AG04450 (cell line): Measurements from ENCODE around the gene DPYSL4. TPM values are rescaled to one million over a fixed set of nuclear protein-coding genes. Genes with fewer than 3 reads are reported as not detected.
A peak's percentile ranks its signal among the peaks of the same experiment; 100 is the strongest.
"Not testable (repeated sequence)": the region's sequence is repeated elsewhere in the genome, so short reads cannot be mapped to it uniquely, and the experiment has no call there.

Experiments used
- CTCF ChIA-PET: fragments of 300-600, 350-600 bp; formaldehyde crosslinking; extraction: SDS; loops from one replicate; lab custom pipeline; 2022; ENCODE audit warnings: antibody characterized with exemption, inconsistent platforms; lab: Charles Lee
- POLR2A ChIA-PET: fragments of 350-600 bp; formaldehyde crosslinking; extraction: SDS; loops from one replicate; lab custom pipeline; 2021; ENCODE audit warnings: antibody characterized with exemption, inconsistent platforms; lab: Yijun Ruan, JAX
- DNase-seq: peaks from one replicate; pipeline ENCODE4 v3.0.0-alpha.2; 2011; ENCODE audit warnings: low read depth, low spot score
- H3K27ac ChIP-seq: one replicate; pipeline ENCODE4 v1.5.1; 2012; ENCODE audit warnings: low read depth, low read length, control low read depth
- H3K27me3 ChIP-seq: one replicate; pipeline ENCODE4 v1.6.0; 2012; ENCODE audit warnings: low read length; ENCODE audit not compliant: control insufficient read depth, insufficient read depth
- H3K4me3 ChIP-seq: 2 replicates; pipeline ENCODE4 v1.5.1; 2011; ENCODE audit warnings: mild to moderate bottlenecking, low read depth, low read length, control low read depth
- H3K9me3 ChIP-seq: 2 replicates; pipeline ENCODE4 v1.5.1; 2012; ENCODE audit warnings: low read length; ENCODE audit not compliant: control insufficient read depth, insufficient read depth
- CTCF ChIP-seq: IDR thresholded peaks from 2 replicates; pipeline ENCODE4 v1.5.1; 2011; ENCODE audit warnings: low read depth, low read length, control low read depth, inconsistent platforms
- polyA plus RNA-seq: library from polyadenylated mRNA; depleted of rRNA; stranded (reverse); fragments of >200 nt; gene quantifications from 2 replicates; pipeline ENCODE4 v1.2.3, GENCODE V29; 2011

DPYSL4 gene
- polyA plus RNA-seq, 1 experiment = 9.0 TPM

DNA sequence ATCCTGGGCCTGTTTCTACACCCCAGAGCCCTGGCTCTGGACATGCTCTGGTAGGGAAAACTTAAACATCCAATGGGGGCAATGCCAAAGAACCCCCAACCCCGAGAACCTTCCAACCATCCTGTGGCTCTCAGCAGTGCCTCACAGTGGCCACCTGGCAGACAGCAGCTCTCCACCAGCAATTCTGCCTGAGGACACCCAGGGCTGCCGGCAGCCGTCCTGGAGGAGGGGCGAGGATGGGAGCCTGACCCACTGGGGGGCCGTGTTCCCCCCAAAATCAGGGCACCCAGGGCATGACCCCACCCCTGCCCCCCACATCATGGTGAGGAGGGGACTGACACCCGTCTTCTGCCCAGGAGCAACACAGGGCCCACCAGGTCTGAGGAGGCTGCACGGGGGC lies 32.7 kb downstream of the DPYSL4 start:
- TF ChIP-seq CTCF = peak; percentile 22
- no peak overlapping the region for H3K4me3 ChIP-seq
- ChIA-PET CTCF (no interaction called here), POLR2A (no interaction called here)
- no peak for DNase-seq
- no peak overlapping the region for H3K27ac ChIP-seq
- H3K9me3 ChIP-seq = peaks cover 11% of the 10 kb centered on the region
- no peaks in the 10 kb centered on the region for H3K27me3 ChIP-seq

GRCh38 chr10:132220061-132220460 lies 33.3 kb downstream of the DPYSL4 start:
- Histone ChIP-seq H3K27me3 (no peaks in the 10 kb centered on the region), H3K27ac (no peak overlapping the region), H3K9me3 (peaks cover 11% of the 10 kb centered on the region), H3K4me3 (no peak overlapping the region)
- POLR2A ChIA-PET = no interaction called here
- CTCF ChIA-PET = interaction anchor here (1.0 kb wide), 1 partner anchor 134 kb away, joined by 3 read pairs; no protein-coding TSS in a partner anchor
- DNase-seq = no peak
- no peak for TF ChIP-seq CTCF

GRCh38 chr10:132220996-132221395 lies 34.2 kb downstream of the DPYSL4 start:
- H3K9me3 ChIP-seq = peaks cover 11% of the 10 kb centered on the region
- H3K27me3 ChIP-seq, H3K4me3 ChIP-seq, H3K27ac ChIP-seq, DNase-seq, POLR2A ChIA-PET: not testable (repeated sequence)
- CTCF ChIA-PET = interaction anchor here (1.0 kb wide), 1 partner anchor 133 kb away, joined by 3 read pairs; no protein-coding TSS in a partner anchor

GRCh38 chr10:132222726-132223125 lies 36.0 kb downstream of the DPYSL4 start:
- no peak overlapping the region for H3K27ac ChIP-seq
- CTCF ChIA-PET = interaction anchor here (0.6 to 3.4 kb wide), 6 partner anchors 115 to 231 kb away, joined by 3 to 31 read pairs (median 4); no protein-coding TSS in a partner anchor
- TF ChIP-seq CTCF = no peak
- no peaks in the 10 kb centered on the region for H3K27me3 ChIP-seq
- POLR2A ChIA-PET = no interaction called here
- peaks cover 3% of the 10 kb centered on the region for H3K9me3 ChIP-seq
- H3K4me3 ChIP-seq = no peak overlapping the region
- no peak for DNase-seq

DNA sequence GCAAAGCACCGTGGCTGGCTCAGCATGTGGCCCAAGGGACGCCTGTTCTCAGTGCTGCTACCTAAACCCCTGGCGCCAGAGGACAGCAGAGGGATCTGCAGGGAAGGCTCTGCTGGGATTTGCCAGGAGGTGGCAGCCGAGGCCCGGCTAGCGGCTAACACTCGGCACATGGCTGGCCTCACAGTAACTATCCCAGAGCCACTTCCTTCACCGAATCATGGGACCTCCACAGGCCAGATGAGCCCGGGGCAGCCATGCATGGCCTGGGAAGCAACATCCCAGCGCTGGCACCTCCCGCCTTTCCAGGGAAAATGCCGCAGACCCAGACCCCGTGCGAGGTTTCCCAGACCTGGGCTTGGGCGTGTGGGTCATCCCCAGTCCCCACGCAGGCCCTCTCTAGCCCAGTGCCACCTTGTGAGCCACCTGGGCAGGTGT lies 36.4 kb downstream of the DPYSL4 start:
- peak; percentile 99 for TF ChIP-seq CTCF
- no peaks in the 10 kb centered on the region; the same call in 1 of the 2 replicates for H3K9me3 ChIP-seq
- CTCF ChIA-PET = interaction anchor here (0.8 to 3.4 kb wide), 10 partner anchors 9 to 231 kb away, joined by 3 to 31 read pairs (median 4); no protein-coding TSS in a partner anchor
- no peak overlapping the region for H3K4me3 ChIP-seq
- peak; percentile 50 for DNase-seq
- POLR2A ChIA-PET = no interaction called here
- no peak overlapping the region for H3K27ac ChIP-seq
- H3K27me3 ChIP-seq = no peaks in the 10 kb centered on the region
